ENCODE measurements around the gene GPR15.

DNA sequence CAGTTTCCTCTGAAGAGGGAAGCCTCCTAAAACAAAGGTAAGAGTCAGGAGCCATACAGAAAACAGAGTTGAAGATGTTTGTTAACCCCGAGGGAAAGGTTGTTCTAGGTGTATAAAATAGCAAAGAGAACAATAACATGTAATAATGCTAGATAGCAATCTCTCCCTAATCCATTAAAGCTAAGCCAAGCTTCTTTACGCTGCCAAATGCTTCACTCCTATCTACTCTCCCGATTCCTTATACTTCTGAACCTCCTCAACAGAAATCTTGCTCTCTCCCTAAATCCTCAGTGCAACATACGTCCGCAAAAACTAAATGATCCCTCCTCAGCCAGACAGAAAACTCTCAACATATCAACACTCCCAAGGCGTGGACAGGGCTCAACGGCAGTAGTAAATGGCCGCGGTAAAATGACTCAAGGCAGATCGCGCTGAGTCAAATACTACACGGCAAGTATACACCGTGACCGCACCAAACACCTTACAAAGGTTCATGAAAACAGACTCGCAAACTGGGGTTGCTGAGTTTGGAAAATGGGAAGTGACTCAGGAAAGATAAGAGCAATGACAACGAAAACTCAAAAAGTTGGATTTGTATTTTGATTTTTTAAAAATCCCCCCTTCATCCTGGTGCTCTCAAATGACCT, 9.8 kb upstream of the GPR15 start:
- peak; percentile 13; the same call in 1 of the 2 replicates for TF ChIP-seq MYC (IDR thresholded peaks at IDR 0.05; ENCODE audit: low read depth, low read length)
- TF ChIP-seq, protein P1, sequence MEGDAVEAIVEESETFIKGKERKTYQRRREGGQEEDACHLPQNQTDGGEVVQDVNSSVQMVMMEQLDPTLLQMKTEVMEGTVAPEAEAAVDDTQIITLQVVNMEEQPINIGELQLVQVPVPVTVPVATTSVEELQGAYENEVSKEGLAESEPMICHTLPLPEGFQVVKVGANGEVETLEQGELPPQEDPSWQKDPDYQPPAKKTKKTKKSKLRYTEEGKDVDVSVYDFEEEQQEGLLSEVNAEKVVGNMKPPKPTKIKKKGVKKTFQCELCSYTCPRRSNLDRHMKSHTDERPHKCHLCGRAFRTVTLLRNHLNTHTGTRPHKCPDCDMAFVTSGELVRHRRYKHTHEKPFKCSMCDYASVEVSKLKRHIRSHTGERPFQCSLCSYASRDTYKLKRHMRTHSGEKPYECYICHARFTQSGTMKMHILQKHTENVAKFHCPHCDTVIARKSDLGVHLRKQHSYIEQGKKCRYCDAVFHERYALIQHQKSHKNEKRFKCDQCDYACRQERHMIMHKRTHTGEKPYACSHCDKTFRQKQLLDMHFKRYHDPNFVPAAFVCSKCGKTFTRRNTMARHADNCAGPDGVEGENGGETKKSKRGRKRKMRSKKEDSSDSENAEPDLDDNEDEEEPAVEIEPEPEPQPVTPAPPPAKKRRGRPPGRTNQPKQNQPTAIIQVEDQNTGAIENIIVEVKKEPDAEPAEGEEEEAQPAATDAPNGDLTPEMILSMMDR (IDR thresholded peaks at IDR 0.05; ENCODE audit: low read depth, low read length): no peak
- TF ChIP-seq, protein P2, sequence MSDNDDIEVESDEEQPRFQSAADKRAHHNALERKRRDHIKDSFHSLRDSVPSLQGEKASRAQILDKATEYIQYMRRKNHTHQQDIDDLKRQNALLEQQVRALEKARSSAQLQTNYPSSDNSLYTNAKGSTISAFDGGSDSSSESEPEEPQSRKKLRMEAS (IDR thresholded peaks at IDR 0.05; ENCODE audit: low read depth, low read length): no peak
- no peak for TF ChIP-seq POLR2A (IDR thresholded peaks at IDR 0.05; ENCODE audit: extremely low read depth, insufficient read length)
